ENCODE measurements around the gene ACLY.
A peak's percentile ranks its signal among the peaks of the same experiment; 100 is the strongest.
"Not testable (repeated sequence)": the region's sequence is repeated elsewhere in the genome, so short reads cannot be mapped to it uniquely, and the experiment has no call there.

The ACLY gene

GRCh38 chr17:41837761-41838538, 80.8 kb downstream of the ACLY start, which contains the start of gene KLHL10:
KLHL10 (plus strand) TSS chr17:41837825; CDS start chr17:41837933, 108 bp downstream.
- TF ChIP-seq, protein P1, sequence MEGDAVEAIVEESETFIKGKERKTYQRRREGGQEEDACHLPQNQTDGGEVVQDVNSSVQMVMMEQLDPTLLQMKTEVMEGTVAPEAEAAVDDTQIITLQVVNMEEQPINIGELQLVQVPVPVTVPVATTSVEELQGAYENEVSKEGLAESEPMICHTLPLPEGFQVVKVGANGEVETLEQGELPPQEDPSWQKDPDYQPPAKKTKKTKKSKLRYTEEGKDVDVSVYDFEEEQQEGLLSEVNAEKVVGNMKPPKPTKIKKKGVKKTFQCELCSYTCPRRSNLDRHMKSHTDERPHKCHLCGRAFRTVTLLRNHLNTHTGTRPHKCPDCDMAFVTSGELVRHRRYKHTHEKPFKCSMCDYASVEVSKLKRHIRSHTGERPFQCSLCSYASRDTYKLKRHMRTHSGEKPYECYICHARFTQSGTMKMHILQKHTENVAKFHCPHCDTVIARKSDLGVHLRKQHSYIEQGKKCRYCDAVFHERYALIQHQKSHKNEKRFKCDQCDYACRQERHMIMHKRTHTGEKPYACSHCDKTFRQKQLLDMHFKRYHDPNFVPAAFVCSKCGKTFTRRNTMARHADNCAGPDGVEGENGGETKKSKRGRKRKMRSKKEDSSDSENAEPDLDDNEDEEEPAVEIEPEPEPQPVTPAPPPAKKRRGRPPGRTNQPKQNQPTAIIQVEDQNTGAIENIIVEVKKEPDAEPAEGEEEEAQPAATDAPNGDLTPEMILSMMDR (IDR thresholded peaks at IDR 0.05), result no peak

GRCh38 chr17:41836550-41837196, 82.1 kb downstream of the ACLY start:
- Histone ChIP-seq H3K9me3 (no peaks in the 10 kb centered on the region), H3K4me3 (ENCODE audit: low read depth in 1 of 2, low read length in 1 of 2) (peak overlapping the region; percentile 1 to 60), H3K27ac (no peak overlapping the region), H3K36me3 (no peaks in the 10 kb centered on the region), H3K4me1 (ENCODE audit: control insufficient read depth in 1 of 2, insufficient read depth in 1 of 2, low read depth in 1 of 2, low read length in 1 of 2) (peaks cover 3 to 12% of the 10 kb centered on the region in 2 experiments), H3K27me3 (peaks cover 78% of the 10 kb centered on the region)
- TF ChIP-seq, protein P1 (IDR thresholded peaks at IDR 0.05), result no peak

More at GRCh38 chr17:41837761-41838538, 80.8 kb downstream of the ACLY start, which contains the start of gene KLHL10:
- Histone ChIP-seq H3K9me3 (no peaks in the 10 kb centered on the region), H3K4me3 (ENCODE audit: low read depth in 1 of 2, low read length in 1 of 2) (no peak within 1 kb of the TSS), H3K27ac (no peak within 1 kb of the TSS), H3K27me3 (peaks cover 80% of the 10 kb centered on the region), H3K4me1 (ENCODE audit: control insufficient read depth in 1 of 2, insufficient read depth in 1 of 2, low read depth in 1 of 2, low read length in 1 of 2) (peaks cover 3 to 12% of the 10 kb centered on the region in 2 experiments), H3K36me3 (no peaks in the 10 kb centered on the region)

GRCh38 chr17:41835800-41836549, 82.8 kb downstream of the ACLY start, which contains the start of gene NT5C3B:
NT5C3B (minus strand) TSS chr17:41836232; CDS start chr17:41836193, 39 bp downstream.
- no peak within 1 kb of the TSS for H3K27ac ChIP-seq

DNA sequence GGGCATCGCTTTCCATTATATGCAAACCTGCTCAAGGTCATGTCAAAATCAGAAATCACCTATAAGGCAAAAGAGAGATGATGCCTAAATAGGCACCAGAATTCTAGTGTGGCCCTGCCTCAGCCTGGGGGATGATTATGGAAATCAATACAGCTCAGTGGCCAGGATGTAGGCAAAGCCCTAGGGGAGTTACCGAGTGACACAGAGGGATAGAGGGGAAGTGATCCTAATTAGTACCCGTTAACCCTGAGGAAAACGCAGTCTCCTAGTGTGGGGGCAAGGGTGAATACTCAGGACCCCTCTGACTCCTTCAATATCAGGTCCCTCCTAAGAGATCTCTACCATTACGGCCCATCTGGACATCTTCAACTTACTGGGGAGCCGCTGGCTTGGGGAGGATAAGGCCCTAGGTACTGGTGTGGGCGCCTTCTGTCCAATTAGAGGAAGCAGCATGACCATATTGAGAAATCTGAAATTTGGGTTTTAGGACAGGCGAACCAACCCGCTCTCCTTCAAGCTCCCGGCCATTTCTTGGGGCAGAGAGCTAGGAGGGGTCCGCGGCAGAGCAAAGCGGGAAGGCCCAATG, 83.4 kb downstream of the ACLY start:
- Histone ChIP-seq H3K27ac (no peak overlapping the region), H3K36me3 (no peaks in the 10 kb centered on the region), H3K4me3 (ENCODE audit: low read depth in 1 of 2, low read length in 1 of 2) (peak overlapping the region; percentile 44 to 60), H3K27me3 (peaks cover 66% of the 10 kb centered on the region), H3K4me1 (ENCODE audit: control insufficient read depth in 1 of 2, insufficient read depth in 1 of 2, low read depth in 1 of 2, low read length in 1 of 2) (peaks cover 3 to 12% of the 10 kb centered on the region in 2 experiments), H3K9me3 (no peaks in the 10 kb centered on the region)
- TF ChIP-seq, protein P1 (IDR thresholded peaks at IDR 0.05), result no peak

More at GRCh38 chr17:41835800-41836549, 82.8 kb downstream of the ACLY start, which contains the start of gene NT5C3B:
- Histone ChIP-seq H3K9me3 (no peaks in the 10 kb centered on the region), H3K27me3 (peaks cover 71% of the 10 kb centered on the region), H3K4me3 (ENCODE audit: low read depth in 1 of 2, low read length in 1 of 2) (peak within 1 kb of the TSS; percentile 44 to 60), H3K4me1 (ENCODE audit: control insufficient read depth in 1 of 2, insufficient read depth in 1 of 2, low read depth in 1 of 2, low read length in 1 of 2) (peaks cover 3 to 12% of the 10 kb centered on the region in 2 experiments), H3K36me3 (no peaks in the 10 kb centered on the region)
- TF ChIP-seq, protein P1 (IDR thresholded peaks at IDR 0.05), result no peak

DNA sequence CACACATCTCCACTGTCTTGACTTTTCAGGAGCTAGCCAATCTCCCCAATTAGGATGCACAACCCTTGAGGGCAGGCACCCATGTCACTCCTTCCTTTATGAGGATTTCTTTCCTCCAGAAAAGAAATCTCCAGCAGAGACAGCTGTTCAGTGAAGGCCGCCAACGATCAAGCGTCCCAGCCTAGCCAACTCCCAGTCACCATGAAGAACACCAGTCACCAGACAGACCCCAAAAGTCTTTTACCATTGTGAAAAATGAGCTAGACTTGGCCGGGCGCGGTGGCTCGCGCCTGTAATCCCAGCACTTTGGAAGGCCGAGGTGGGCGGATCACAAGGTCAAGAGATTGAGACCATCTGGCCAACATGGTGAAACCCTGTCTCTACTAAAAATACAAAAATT, 88.8 kb downstream of the ACLY start:
- H3K36me3 ChIP-seq; H3K27ac ChIP-seq; H3K4me1 ChIP-seq (ENCODE audit: control insufficient read depth in 1 of 2, insufficient read depth in 1 of 2, low read depth in 1 of 2, low read length in 1 of 2); H3K9me3 ChIP-seq; H3K4me3 ChIP-seq (ENCODE audit: low read depth in 1 of 2, low read length in 1 of 2): not testable (repeated sequence)
- peaks cover 15% of the 10 kb centered on the region for H3K27me3 ChIP-seq
